ENCODE data around the gene CRYBB2.

Gene CRYBB2

DNA sequence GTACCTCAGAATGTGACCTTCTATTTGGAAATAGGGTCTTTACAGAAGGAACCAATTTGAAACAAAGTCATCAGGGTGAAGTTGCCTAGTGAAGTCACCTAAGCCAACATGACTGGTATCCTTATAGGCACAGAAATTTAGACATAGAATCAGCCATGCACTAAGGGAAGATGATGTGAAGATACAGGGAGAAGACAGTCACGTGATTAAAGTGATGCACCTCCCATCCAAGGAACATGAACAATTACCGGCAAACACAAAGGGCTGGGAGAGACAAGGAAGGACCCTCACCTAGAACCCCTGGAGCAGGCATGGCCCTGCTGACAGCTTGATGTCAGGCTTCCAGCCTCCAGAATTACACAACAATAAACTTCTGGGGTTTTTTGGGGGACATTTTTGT, 3.2 kb upstream of the CRYBB2 start:
- TF ChIP-seq SIN3A (IDR thresholded peaks at IDR 0.05; ENCODE audit: borderline replicate concordance, insufficient read depth, low read length) = no peak
- no peak for TF ChIP-seq TAF1 (IDR thresholded peaks at IDR 0.05; ENCODE audit: borderline replicate concordance, insufficient read depth, low read length)
- TF ChIP-seq FOXP2 (optimal IDR thresholded peaks at IDR 0.05; ENCODE audit: borderline replicate concordance, extremely low read depth, extremely low read length, insufficient read depth) = no peak
- no peak for TF ChIP-seq POLR2AphosphoS5 (IDR thresholded peaks at IDR 0.05; ENCODE audit: low read depth, low read length)
- no peak for TF ChIP-seq REST (IDR thresholded peaks at IDR 0.05; ENCODE audit: insufficient read depth in 1 of 2, low read depth in 2 of 2, low read length in 2 of 2)

GRCh38 chr22:25219948-25220442, 556 bp downstream of the CRYBB2 start:
- TF ChIP-seq REST (IDR thresholded peaks at IDR 0.05; ENCODE audit: insufficient read depth in 1 of 2, low read depth in 2 of 2, low read length in 2 of 2) = no peak
- no peak for TF ChIP-seq SIN3A (IDR thresholded peaks at IDR 0.05; ENCODE audit: borderline replicate concordance, insufficient read depth, low read length)
- no peak for TF ChIP-seq TAF1 (IDR thresholded peaks at IDR 0.05; ENCODE audit: borderline replicate concordance, insufficient read depth, low read length)
- TF ChIP-seq FOXP2 (optimal IDR thresholded peaks at IDR 0.05; ENCODE audit: borderline replicate concordance, extremely low read depth, extremely low read length, insufficient read depth) = no peak
- no peak for TF ChIP-seq POLR2AphosphoS5 (IDR thresholded peaks at IDR 0.05; ENCODE audit: low read depth, low read length)

GRCh38 chr22:25221790-25222189, 2.4 kb downstream of the CRYBB2 start:
- TF ChIP-seq SIN3A (IDR thresholded peaks at IDR 0.05; ENCODE audit: borderline replicate concordance, insufficient read depth, low read length) = no peak
- TF ChIP-seq TAF1 (IDR thresholded peaks at IDR 0.05; ENCODE audit: borderline replicate concordance, insufficient read depth, low read length) = no peak
- no peak for TF ChIP-seq POLR2AphosphoS5 (IDR thresholded peaks at IDR 0.05; ENCODE audit: low read depth, low read length)
- TF ChIP-seq FOXP2 (optimal IDR thresholded peaks at IDR 0.05; ENCODE audit: borderline replicate concordance, extremely low read depth, extremely low read length, insufficient read depth) = no peak
- no peak for TF ChIP-seq REST (IDR thresholded peaks at IDR 0.05; ENCODE audit: insufficient read depth in 1 of 2, low read depth in 2 of 2, low read length in 2 of 2)

- TF ChIP-seq TAF1 (IDR thresholded peaks at IDR 0.05; ENCODE audit: borderline replicate concordance, insufficient read depth, low read length) (no peak), REST (IDR thresholded peaks at IDR 0.05; ENCODE audit: insufficient read depth in 1 of 2, low read depth in 2 of 2, low read length in 2 of 2) (no peak), SIN3A (IDR thresholded peaks at IDR 0.05; ENCODE audit: borderline replicate concordance, insufficient read depth, low read length) (no peak)
Observed at GRCh38 chr22:25223269-25223850, 3.9 kb downstream of the CRYBB2 start.

DNA sequence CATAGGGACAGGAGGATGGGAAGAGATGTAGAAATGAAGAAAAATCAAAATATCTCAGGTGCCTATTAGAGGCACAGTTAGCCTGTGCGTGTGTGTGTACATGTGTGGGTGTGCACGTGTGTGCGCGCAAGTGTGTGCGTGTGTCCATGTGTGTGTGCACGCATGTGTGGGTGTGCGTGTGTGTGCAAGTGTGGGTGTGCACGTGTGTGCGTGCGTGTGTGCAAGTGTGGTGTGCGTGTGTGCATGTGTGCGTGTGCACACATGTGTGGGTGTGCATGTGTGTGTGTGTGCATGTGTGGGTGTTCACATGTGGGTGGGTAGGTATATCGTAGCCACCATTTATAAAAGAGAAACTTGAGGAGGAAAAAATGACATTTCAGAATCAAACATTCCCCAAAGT, 9.4 kb downstream of the CRYBB2 start:
- TF ChIP-seq TAF1 (IDR thresholded peaks at IDR 0.05; ENCODE audit: borderline replicate concordance, insufficient read depth, low read length) (no peak), POLR2AphosphoS5 (IDR thresholded peaks at IDR 0.05; ENCODE audit: low read depth, low read length) (no peak), REST (IDR thresholded peaks at IDR 0.05; ENCODE audit: insufficient read depth in 1 of 2, low read depth in 2 of 2, low read length in 2 of 2) (no peak)
